Hepatocyte (in vitro differentiated cells): ENCODE measurements around the gene PARN. TPM values are rescaled to one million over a fixed set of nuclear protein-coding genes. Genes with fewer than 3 reads are reported as not detected.

Experiments used
- DNase-seq: peaks from one replicate; pipeline ENCODE4 v3.0.0-alpha.2; 2016; ENCODE audit warnings: low spot score
- H2AFZ ChIP-seq: fragments of 200-600 bp; sonication (generic); 2 replicates; pipeline ENCODE4 v1.6.0; 2016; ENCODE audit warnings: antibody characterized with exemption, mild to moderate bottlenecking
- H3K27ac ChIP-seq: fragments of 200-600 bp; sonication (generic); 2 replicates; pipeline ENCODE4 v1.5.1; 2016; ENCODE audit warnings: mild to moderate bottlenecking
- H3K27me3 ChIP-seq: fragments of 200-600 bp; sonication (generic); 2 replicates; pipeline ENCODE4 v1.6.1; 2016
- H3K36me3 ChIP-seq: fragments of 200-600 bp; sonication (generic); replicated peaks from 2 replicates; pipeline ENCODE4 v1.5.1; 2016; ENCODE audit warnings: low read depth; ENCODE audit not compliant: insufficient read depth
- H3K4me1 ChIP-seq: fragments of 200-600 bp; sonication (generic); 2 replicates; pipeline ENCODE4 v1.5.1; 2016; ENCODE audit warnings: mild to moderate bottlenecking, moderate library complexity; ENCODE audit not compliant: insufficient read depth
- H3K4me2 ChIP-seq: fragments of 200-600 bp; sonication (generic); 2 replicates; pipeline ENCODE4 v1.6.0; 2016
- H3K4me3 ChIP-seq: fragments of 200-600 bp; sonication (generic); 2 replicates; pipeline ENCODE4 v1.5.1; 2016; ENCODE audit warnings: mild to moderate bottlenecking
- H3K79me2 ChIP-seq: fragments of 200-600 bp; sonication (generic); 2 replicates; pipeline ENCODE4 v1.6.0; 2017; ENCODE audit warnings: mild to moderate bottlenecking
- H3K9me2 ChIP-seq: fragments of 200-600 bp; sonication (generic); replicated peaks from 2 replicates; pipeline ENCODE4 v1.6.0; 2017; ENCODE audit warnings: mild to moderate bottlenecking; ENCODE audit not compliant: insufficient read depth
- H3K9me3 ChIP-seq: fragments of 200-600 bp; sonication (generic); 2 replicates; pipeline ENCODE4 v1.5.1; 2016; ENCODE audit warnings: low read depth, mild to moderate bottlenecking
- H4K20me1 ChIP-seq: fragments of 200-600 bp; sonication (generic); 2 replicates; pipeline ENCODE4 v1.6.0; 2016; ENCODE audit warnings: mild to moderate bottlenecking; ENCODE audit not compliant: insufficient read depth, poor library complexity, severe bottlenecking
- CTCF ChIP-seq: fragments of 200-600 bp; sonication (generic); IDR thresholded peaks from 2 replicates; pipeline ENCODE4 v1.5.1; 2016; ENCODE audit warnings: antibody characterized with exemption, mild to moderate bottlenecking; ENCODE audit not compliant: poor library complexity
- EZH2 ChIP-seq: fragments of 200-600 bp; sonication (generic); IDR thresholded peaks from 2 replicates; pipeline ENCODE4 v1.6.1; 2016; ENCODE audit warnings: antibody characterized with exemption, mild to moderate bottlenecking, borderline replicate concordance
- EZH2phosphoT487 ChIP-seq: fragments of 200-600 bp; sonication (generic); IDR thresholded peaks from one replicate; pipeline ENCODE4 v1.6.1; 2018; ENCODE audit warnings: antibody characterized with exemption, mild to moderate bottlenecking, low read depth, moderate library complexity; ENCODE audit not compliant: unreplicated experiment, severe bottlenecking
- WGBS: methylation state at CpG from one replicate; pipeline ENCODE4 v1.1.6; 2016; ENCODE audit warnings: low lambda C conversion rate; ENCODE audit errors: missing lambda C conversion rate; 5-methylcytosine and 5-hydroxymethylcytosine counted together
- polyA plus RNA-seq: library from polyadenylated mRNA; unstranded; fragments of >200 nt; fragmentation: Nextera tagmentation; extraction: Ambion mirVana; gene quantifications from 2 replicates; pipeline ENCODE4 v1.2.1, GENCODE V29; 2016
- total RNA-seq: library from RNA; depleted of rRNA; stranded (reverse); fragments of >200 nt; gene quantifications from 2 replicates; pipeline ENCODE4 v1.2.3, GENCODE V29; 2014

The PARN gene
- total and polyA plus RNA-seq, 2 experiments from 2014 or later: 23.7 to 35.6 TPM

GRCh38 chr16:14394834-14395233 lies 235.2 kb downstream of the PARN start:
- H3K27me3 ChIP-seq: no peaks in the 10 kb centered on the region
- TF ChIP-seq EZH2 (no peak), CTCF (no peak), EZH2phosphoT487 (no peak)
- no peak overlapping the region for H3K4me3 ChIP-seq
- H3K4me2 ChIP-seq: no peak overlapping the region
- peaks cover 5% of the 10 kb centered on the region for H3K4me1 ChIP-seq
- H2AFZ ChIP-seq: no peak overlapping the region
- H3K36me3 ChIP-seq: no peaks in the 10 kb centered on the region
- 86% methylated on average over 3 of the region's 3 CpGs for WGBS
- no peak overlapping the region for H3K27ac ChIP-seq
- no peaks in the 10 kb centered on the region for H3K9me3 ChIP-seq
- H3K79me2 ChIP-seq: no peaks in the 10 kb centered on the region
- no peak for DNase-seq
- H4K20me1 ChIP-seq: no peaks in the 10 kb centered on the region
- no peaks in the 10 kb centered on the region for H3K9me2 ChIP-seq

- no peak overlapping the region for H2AFZ ChIP-seq
- no peaks in the 10 kb centered on the region for H3K9me3 ChIP-seq
- no peak overlapping the region for H3K4me2 ChIP-seq
- no peaks in the 10 kb centered on the region for H3K4me1 ChIP-seq
- no peaks in the 10 kb centered on the region for H3K79me2 ChIP-seq
- H3K9me2 ChIP-seq: no peaks in the 10 kb centered on the region
- H3K27me3 ChIP-seq: no peaks in the 10 kb centered on the region
- DNase-seq: no peak
- TF ChIP-seq EZH2phosphoT487: no peak
- no peak for TF ChIP-seq EZH2
- no peak for TF ChIP-seq CTCF
- H3K36me3 ChIP-seq: no peaks in the 10 kb centered on the region
- no peaks in the 10 kb centered on the region for H4K20me1 ChIP-seq
- 98% methylated on average over 6 of the region's 6 CpGs for WGBS
- H3K4me3 ChIP-seq: no peak overlapping the region
- no peak overlapping the region for H3K27ac ChIP-seq
Measured at GRCh38 chr16:14392960-14393359, 237.1 kb downstream of the PARN start.

GRCh38 chr16:14389359-14389758 lies 240.7 kb downstream of the PARN start:
- H3K9me3 ChIP-seq: no peaks in the 10 kb centered on the region
- no peak overlapping the region for H2AFZ ChIP-seq
- no peak overlapping the region for H3K4me3 ChIP-seq
- H3K9me2 ChIP-seq: no peaks in the 10 kb centered on the region
- DNase-seq: no peak
- no peaks in the 10 kb centered on the region for H3K36me3 ChIP-seq
- H3K27ac ChIP-seq: no peak overlapping the region
- no peaks in the 10 kb centered on the region for H3K4me1 ChIP-seq
- H4K20me1 ChIP-seq: no peaks in the 10 kb centered on the region
- no peaks in the 10 kb centered on the region for H3K27me3 ChIP-seq
- H3K4me2 ChIP-seq: no peak overlapping the region
- no peak for TF ChIP-seq CTCF
- TF ChIP-seq EZH2: no peak
- TF ChIP-seq EZH2phosphoT487: no peak
- 73% methylated on average over 1 of the region's 1 CpG for WGBS
- no peaks in the 10 kb centered on the region for H3K79me2 ChIP-seq

GRCh38 chr16:14388243-14388642 lies 241.8 kb downstream of the PARN start:
- no peaks in the 10 kb centered on the region for H3K79me2 ChIP-seq
- H2AFZ ChIP-seq: no peak overlapping the region
- H3K4me3 ChIP-seq: no peak overlapping the region
- H3K4me1 ChIP-seq: no peaks in the 10 kb centered on the region
- no peaks in the 10 kb centered on the region for H3K27me3 ChIP-seq
- DNase-seq: no peak
- TF ChIP-seq EZH2phosphoT487: no peak
- TF ChIP-seq CTCF: no peak
- TF ChIP-seq EZH2: no peak
- no peak overlapping the region for H3K4me2 ChIP-seq
- no peaks in the 10 kb centered on the region for H3K9me2 ChIP-seq
- H3K9me3 ChIP-seq: no peaks in the 10 kb centered on the region
- no peak overlapping the region for H3K27ac ChIP-seq
- H4K20me1 ChIP-seq: no peaks in the 10 kb centered on the region
- 88% methylated on average over 7 of the region's 7 CpGs for WGBS
- no peaks in the 10 kb centered on the region for H3K36me3 ChIP-seq
